GM19455 (cell line): Measurements from ENCODE around the gene COMMD7.
"Not testable (repeated sequence)": the region's sequence is repeated elsewhere in the genome, so short reads cannot be mapped to it uniquely, and the experiment has no call there.

Experiments
- ATAC-seq: cut with Tn5 transposase; IDR thresholded peaks from one replicate; pipeline ENCODE4 v1.9.1; 2021; ENCODE audit not compliant: unreplicated experiment

COMMD7 gene

DNA sequence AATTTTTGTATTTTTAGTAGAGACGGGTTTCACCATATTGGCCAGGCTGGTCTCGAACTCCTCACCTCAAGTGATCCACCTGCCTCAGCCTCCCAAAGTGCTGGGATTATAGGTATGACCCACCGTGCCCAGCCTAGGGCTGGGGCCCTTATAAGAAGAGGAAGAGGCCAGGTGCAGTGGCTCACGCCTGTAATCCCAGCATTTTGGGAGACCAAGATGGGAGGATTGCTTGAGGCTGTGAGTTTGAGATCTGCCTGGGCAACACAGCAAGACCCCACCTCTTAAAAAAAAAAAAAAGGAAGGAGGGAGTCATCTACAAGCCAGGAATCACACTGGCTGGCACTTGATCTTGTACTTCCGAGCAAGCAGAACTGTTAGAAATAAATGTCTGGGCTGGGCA lies 13.9 kb downstream of the COMMD7 start:
- not testable (repeated sequence) for ATAC-seq

DNA sequence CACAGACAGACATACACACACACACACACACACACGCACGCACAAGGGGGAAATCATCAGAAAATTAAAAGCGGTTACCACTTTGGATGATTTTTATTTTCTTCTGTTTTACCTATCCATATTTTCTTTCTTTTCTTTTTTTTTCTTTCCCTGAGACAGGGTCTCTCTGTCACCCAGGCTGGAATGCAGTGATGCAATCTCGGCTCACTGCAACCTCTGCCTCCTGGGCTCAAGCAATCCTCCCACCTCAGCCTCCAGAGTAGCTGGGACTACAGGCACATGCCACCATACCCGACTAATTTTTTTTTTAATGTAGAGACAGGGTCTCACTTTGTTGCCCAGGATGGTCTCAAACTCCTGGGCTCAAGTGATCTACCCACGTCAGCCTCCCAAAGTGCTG lies 14.8 kb downstream of the COMMD7 start:
- ATAC-seq = not testable (repeated sequence)

DNA sequence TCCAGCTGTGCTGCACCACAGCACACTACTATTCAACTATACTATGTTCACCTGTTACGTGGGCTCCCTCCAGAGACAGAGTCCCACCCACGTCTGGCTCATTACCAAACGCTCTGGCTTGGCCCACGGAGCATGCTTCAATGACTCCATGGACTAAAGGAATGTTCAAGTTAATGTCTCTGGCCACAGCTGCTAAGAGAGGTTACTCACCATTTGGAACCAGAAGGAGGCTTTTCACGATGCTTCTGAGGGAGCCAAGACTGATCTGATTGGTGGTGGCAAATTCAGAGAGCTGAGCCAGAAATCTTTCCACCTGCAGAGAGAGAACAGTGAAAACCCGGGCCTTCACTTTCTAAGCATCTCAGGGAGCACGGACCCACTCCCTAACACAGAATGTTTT lies 15.6 kb downstream of the COMMD7 start:
- no peak for ATAC-seq

DNA sequence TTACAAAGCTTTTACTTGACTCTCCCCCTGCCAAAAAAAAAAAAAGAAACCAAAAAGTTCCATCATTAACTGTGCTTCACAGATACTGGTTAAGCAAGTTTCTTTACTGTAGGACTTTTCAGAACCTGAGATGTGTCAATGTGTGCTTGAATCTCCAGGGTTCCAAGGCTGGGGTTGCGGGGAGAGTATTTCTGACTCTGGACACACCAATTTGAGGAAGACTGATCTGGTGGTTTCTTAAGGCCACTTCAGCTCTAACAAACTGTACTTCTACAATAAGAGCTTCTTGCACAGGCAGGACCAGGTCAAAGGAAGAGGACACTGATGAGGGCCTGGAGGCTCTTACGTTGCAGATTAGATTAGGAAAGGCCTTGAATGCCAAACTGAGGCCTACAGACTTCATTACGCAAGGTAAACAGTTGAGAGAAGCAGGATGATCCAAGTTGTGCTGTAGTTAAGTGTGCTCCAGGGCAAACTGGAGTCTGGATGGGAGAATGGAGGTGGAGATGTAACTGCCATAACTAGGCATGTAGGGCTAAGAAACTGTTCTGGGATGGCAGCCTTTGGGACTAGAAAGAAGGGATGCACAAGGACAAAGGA lies 24.4 kb downstream of the COMMD7 start:
- ATAC-seq = no peak

DNA sequence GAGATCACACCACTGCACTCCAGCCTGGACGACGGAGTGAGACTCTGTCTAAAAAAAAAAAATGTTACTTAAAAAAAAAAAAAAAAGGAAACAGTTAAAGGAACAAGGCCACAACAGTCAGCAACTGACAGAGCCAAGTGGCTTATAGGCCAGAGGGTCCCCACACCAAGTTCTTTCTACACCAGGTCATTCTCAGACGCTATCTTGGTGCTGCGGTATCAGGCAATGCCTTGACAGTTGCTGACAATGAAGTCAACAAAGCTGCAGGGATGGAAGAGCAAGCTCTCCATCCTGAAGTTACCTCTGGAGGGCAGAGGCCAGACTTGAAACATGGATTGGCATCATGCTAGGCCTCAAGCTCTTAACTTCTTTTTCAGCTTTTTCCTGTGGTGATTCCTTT lies 31.9 kb downstream of the COMMD7 start:
- ATAC-seq = no peak

DNA sequence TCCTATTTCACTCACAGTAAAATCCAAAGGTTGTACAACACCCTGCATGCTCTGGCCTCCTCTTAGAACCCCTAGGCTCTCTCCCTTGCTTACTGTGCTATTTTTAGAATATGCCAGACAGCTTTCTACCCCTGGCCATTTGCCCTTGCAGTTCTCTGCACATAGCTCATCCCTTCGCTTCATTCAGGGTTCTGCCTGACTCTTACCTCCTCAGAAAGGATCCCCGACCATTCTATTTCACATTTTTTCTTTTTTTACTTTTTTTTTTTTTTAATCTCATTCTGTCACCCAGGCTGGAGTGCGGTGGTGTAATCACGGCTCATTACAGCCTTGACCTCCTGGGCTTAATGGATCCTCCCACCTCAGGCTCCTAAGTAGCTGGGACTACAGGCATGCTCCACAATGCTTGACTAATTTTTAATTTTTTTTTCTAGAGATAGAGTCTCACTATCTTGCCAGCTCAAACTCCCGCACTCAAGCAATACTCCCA lies 33.6 kb downstream of the COMMD7 start:
- no peak for ATAC-seq

DNA sequence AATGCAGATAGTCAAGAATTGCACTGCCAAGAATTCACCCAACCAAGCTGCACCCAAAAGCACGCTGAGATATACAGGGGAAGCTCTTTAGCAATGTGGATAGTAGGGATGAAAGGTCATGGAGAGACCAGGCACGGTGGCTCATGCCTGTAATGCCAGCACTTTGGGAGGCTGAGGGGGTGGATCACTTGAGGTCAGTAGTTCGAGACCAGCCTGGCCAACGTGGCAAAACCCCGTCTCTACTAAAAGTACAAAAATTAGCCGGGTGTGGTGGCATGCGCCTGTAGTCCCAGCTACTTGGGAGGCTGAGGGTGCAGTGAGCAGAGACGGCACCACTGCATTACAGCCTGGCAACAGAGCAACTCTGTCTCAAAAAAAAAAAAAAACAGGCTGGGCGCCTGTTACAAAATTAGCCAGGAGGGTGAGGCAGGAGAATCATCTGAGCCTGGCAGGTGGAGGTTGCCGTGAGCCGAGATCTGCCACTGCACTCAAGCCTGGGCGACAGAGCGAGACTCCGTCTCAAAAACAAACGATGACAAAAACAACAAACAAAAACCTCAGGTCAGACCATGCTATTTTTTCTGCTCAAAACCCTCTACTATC lies 34.1 kb downstream of the COMMD7 start:
- not testable (repeated sequence) for ATAC-seq

DNA sequence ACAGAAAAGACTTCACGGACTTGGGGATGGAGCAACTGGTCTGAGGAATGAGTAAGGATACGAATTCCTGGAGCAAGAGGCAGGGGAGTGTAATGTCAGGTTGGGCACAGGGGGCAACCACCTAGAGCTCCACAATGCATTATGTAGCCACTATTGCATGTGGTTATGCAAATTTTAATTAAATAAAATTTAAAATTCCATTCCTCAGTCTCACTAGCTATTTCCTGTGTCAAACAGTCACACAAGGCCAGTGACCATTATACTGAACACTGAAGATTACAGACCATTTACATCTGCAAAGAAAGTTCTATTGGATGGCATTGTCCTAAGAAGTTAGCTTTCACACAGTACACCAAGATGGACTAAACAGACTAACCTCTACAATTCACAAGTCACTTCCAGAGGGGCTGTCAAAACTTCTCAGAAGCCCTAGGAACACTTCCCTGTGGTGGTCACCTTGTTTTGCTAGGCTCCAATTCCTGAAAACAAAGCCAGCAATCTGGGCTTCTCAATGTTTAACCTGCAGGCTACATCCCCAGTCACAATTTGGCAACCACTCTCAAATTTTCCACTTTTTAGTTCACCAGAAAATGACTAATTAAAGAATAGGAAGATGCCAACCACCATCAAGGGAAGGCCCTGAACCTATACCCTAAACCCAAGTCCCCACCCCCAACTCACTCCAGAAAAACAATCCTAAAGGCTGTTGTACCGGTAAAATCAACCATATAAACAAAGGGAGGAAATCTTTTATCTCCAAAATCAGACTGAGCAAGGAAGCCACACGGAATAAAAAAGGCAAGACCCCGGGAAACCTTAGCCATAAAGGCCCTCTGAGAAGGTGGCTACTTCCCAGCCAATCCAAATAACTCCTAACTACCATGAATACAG lies 35.3 kb downstream of the COMMD7 start:
- ATAC-seq = no peak

DNA sequence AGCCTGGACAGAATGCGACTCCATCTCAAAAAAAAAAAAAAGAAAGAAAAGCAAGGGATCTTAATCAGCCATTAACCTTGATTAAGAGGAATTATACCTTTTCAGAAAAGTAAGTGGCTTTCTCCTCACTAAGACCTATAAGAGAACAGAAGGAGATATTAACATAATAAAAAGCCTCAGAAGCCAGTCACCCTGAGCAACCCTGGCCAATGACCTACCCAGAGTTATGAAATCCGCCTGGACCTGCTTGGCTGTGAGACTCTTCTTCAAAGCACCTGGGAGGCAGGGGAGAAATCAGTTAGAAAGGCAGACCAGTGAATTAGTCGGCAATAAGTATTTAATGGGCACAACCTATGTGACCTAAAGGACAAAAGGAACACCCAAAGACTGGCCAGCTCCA lies 36.8 kb downstream of the COMMD7 start:
- ATAC-seq = no peak

DNA sequence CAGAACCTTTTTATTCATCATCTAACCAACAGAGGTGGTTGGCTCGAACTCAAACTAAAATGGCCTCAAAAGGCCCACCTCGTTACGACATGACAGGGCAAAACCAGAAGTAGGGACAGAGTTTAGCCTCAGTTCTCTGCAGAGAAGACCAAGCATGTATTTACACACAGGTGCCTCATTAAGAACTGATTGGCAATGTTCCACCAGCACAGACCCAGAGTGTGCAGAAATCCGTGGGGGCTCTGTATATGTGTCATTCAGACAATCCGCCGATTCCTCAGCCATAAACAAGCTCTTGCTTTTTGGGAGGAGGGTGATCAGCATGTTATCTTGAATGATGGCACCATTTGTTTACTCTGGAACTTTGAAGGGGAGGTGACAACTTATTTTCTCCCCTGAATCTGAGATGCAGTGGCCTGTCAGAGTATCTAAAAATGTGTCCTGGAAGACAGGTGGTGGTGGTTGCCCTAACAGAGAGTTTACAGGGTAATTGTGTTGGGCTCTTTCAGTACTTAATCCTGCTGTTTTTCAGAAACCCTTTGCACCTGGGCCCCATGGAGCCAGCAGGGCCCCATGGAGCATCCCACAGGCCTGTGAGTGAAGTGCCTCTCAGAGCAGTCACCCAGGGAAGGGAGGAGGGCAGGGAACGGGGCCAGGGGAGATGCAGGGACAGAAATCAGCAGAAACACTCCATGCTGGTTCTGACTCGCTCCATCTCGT lies 40.4 kb downstream of the COMMD7 start:
- ATAC-seq = no peak

DNA sequence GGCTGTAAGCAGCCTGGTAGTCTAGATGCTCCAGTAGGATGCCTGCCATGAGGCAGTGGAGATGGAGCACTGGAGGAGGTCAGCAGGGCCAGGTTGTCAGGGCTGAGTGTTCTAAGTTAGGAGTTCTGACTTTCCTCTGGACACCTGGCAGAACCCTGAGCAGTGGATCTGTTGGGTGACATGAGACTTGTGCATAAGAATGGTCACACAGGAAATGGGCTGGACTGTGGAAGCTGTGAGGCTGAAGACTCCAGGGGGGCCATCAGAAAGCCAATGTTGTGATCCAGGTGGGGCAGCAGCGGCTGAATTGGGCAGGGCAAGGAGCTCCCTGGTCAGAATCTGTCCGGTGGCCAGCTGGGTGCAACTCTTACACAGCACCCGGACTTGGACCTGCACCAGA lies 45.7 kb downstream of the COMMD7 start:
- no peak for ATAC-seq

DNA sequence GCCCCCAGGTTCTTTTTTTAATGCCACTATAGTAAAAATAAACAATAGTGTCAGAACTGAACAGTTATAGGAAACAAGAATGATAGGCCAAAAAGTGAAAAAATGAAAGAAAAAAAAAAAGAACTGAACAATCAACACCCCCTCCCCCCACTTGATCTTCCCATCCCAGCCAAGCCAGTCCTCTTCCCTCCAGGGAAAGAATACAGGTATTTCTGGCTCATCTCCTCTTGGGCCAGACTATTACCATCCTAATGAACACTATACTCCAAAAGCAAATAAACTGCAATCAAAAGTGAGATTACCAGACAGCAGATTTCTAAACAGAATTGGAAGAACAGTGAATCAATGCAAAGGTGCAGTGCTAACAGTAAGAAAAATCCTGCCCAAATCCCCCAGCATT lies 48.2 kb downstream of the COMMD7 start:
- no peak for ATAC-seq

DNA sequence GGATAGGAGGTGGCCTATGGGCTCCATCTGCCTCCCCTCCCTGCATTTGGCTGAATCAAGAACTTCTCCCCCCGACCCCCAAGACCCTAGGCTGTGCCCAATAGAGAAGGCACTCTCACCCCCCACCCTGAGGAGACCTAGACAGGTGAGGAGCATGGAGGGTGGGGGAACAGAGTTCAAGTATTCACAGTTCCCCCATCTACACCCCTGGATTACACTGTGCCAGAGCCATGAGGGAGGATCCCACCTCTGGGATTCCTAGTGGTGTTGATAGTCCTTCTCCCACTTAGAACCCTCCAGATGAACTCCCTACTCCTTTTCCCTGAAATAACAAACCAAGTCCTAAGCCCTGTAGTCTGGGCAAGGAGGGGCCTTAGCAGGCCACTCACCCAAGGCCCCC lies 54.3 kb downstream of the COMMD7 start:
- not testable (repeated sequence) for ATAC-seq

DNA sequence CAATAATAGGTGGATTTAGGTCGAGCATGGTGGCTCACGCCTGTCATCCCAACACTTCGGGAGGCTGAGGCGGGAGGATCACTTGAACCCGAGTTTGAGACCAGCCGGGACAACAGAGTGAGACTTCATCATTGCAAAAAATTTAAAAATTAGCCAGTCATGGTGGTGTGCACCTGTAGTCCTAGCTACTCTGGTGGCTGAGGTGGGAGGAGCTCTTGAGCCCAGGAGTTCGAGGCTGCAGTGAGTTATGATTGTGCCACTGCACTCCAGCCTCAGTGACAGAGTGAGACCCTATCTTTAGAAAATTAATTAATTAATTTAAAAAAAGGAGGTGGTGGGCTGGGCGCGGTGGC lies 56.1 kb downstream of the COMMD7 start:
- no peak for ATAC-seq

DNA sequence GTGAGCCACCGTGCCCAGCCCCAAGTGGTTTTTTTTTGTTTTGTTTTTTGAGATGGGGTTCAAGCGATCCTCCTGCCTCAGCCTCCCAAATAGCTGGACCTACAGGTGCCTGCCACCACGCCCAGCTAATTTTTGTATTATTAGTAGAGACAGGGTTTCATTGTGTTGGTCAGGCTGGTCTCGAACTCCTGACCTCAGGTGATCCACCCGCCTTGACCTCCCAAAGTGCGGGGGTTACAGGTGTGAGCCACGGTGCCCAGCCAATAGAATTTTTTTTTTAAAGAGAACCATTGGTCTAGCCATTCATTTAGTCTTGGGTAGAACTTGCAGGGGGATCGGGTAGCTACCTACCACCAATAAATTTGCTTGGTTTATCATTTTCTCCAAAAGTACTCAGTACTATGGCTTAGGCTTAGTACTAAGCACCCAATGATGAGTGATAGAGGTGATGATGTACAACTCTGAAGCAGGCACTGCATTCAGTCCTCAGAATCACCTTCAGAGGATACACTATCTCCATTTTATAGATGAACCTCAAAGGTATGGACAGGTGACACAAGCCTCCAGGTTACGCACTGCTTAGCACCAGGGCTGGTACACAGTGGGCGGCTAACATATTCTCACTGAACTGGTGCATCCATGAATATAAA lies 56.6 kb downstream of the COMMD7 start:
- no peak for ATAC-seq

DNA sequence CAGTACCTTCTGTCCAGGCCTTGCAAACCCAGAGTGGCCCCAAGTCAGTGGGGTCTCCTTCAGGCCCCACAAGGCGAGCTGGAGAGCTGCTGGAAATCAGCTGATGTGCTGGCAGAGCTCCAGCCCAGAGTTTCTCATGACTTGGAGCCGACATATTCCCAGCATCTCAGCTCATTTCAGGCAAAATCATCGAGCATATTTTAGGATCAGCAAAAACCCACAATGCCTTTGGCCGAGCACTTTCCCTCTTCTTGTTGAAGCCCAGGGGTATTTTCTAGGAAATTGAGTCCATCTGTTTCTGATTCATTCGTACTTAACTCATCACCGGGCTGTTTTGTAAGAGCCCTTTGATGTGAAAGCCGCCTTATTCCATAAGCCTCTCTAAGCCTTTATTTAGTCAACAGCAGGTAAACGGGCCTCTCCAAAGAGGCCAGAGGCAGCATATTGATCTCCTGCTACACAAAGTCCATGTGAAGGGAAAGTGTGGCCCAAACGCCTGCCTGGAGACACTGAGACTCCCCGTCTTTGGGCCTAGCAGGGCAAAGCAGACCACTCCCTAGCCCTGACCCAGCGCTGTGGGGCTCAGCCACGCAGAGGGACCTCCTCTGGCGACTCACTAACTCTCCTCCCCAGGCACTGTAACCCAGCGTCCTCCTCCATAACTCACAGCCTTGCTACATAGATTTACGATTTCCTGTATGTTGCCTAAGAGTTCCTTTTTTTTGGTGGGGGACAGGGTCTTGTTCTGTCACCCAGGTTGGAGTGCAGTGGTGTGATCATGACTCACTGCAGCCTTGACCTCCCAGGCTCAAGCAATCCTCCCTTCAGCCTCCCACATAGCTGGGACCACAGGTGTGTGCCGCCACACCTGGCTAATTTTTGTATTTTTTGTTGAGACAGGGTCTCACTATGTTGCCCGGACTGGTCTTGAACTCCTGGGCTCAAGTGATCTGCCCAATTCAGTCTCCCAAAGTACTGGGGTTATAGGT lies 57.4 kb downstream of the COMMD7 start:
- ATAC-seq = no peak

DNA sequence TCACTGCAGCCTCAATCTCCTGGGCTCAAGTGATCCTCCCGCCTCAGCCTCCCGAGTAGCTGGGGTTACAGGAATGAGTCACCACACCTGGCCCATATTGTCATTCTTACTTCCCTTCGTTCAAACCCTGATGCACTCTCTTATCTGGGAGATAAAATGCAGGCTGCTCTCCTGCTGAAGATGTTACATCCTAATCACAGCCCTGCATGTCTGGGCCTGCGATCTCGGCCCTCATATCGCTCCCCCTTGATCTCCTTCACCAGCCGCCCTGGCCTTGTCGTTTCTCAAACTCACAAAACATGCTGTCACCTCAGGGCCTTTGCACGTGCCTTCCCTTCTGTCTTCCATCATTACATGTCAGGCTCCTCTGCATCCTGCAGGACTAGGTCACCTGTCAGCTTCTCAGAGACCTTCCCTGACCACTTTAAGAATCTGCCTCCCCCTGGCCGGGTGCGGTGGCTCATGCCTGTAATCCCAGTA lies 60.7 kb downstream of the COMMD7 start:
- no peak for ATAC-seq

DNA sequence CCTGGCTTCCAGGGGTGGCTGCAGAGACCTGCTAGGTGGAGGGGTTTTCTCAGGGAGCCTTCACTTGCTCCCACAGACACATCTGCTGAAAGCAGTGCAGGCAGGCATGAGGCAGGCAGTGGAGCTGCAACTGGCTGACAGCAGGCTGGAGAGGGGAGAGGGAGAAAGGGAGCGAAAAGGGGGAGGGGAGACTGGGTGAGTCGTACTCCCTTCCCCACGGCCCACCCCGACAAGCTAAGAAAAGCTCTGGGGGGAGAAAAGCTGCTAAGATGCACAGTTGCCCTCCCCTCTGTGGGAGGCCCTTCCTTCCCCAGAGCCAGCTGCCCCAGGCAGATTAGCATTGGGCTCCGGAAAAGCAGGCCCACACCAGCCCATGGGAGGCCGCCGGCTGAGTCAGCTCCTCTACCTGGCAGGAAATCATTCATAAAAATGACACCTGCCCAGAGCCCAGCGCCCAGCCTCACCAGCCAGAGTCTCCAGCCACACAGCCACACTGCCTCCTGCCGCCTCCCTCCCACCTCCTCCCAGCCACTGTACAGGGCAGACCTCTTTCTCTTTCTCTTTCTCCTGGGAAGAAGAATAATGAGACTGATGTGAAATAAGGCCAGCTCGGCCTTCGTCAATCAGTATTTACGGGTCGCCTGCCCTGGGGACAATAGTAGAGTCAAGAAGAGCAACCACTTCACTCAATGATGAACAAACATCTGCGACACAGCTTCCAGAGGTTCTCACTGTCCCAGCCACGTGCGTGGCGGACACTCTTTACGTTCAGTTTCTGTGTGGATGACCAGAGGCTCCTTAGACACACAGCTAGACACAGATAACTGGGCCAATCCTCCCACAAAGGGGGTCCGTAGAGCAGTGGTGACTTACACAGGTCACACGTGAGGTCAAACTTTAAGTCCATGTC lies 61.8 kb downstream of the COMMD7 start:
- no peak for ATAC-seq
